WTC11 (cell line): ENCODE measurements around the gene ACAD9.

Experiments used
- FOXK1 ChIP-seq: sonication (generic); formaldehyde crosslinking; IDR thresholded peaks from 2 replicates; pipeline ENCODE4 v1.8.0; 2022; ENCODE audit warnings: mild to moderate bottlenecking, moderate library complexity, missing genetic modification reagents
- TP53 ChIP-seq: sonication (generic); formaldehyde crosslinking; IDR thresholded peaks from 2 replicates; pipeline ENCODE4 v1.8.1; 2023; ENCODE audit warnings: mild to moderate bottlenecking, missing genetic modification reagents
- TF ChIP-seq, protein P1 (sequence below): sonication (generic); formaldehyde crosslinking; IDR thresholded peaks from 2 replicates; pipeline ENCODE4 v1.8.0; 2022; ENCODE audit warnings: mild to moderate bottlenecking, missing genetic modification reagents

GRCh38 chr3:128858167-128858566, 21.3 kb upstream of the ACAD9 start:
- TF ChIP-seq, protein P1, sequence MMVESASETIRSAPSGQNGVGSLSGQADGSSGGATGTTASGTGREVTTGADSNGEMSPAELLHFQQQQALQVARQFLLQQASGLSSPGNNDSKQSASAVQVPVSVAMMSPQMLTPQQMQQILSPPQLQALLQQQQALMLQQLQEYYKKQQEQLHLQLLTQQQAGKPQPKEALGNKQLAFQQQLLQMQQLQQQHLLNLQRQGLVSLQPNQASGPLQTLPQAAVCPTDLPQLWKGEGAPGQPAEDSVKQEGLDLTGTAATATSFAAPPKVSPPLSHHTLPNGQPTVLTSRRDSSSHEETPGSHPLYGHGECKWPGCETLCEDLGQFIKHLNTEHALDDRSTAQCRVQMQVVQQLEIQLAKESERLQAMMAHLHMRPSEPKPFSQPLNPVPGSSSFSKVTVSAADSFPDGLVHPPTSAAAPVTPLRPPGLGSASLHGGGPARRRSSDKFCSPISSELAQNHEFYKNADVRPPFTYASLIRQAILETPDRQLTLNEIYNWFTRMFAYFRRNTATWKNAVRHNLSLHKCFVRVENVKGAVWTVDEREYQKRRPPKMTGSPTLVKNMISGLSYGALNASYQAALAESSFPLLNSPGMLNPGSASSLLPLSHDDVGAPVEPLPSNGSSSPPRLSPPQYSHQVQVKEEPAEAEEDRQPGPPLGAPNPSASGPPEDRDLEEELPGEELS (CRISPR knock-in tag), result no peak
- TF ChIP-seq FOXK1 (CRISPR knock-in tag), result no peak
- no peak for TF ChIP-seq TP53 (CRISPR knock-in tag)
